OCI-LY3 (cell line): ENCODE results near the gene DHCR7.

ENCODE experiments used
- EZH2phosphoT487 ChIP-seq: fragments of 200-600 bp; shearing (Covaris generic); IDR thresholded peaks from 2 replicates; pipeline ENCODE4 v1.6.1; 2018; ENCODE audit warnings: antibody characterized with exemption, mixed run types, low read depth
- TF ChIP-seq, protein P1 (sequence below): fragments of 200-600, 300-600 bp; sonication (generic); IDR thresholded peaks from 2 replicates; pipeline ENCODE4 v1.5.1; 2014; ENCODE audit warnings: antibody characterized with exemption, low read length, low read depth

- TF ChIP-seq, protein P1, sequence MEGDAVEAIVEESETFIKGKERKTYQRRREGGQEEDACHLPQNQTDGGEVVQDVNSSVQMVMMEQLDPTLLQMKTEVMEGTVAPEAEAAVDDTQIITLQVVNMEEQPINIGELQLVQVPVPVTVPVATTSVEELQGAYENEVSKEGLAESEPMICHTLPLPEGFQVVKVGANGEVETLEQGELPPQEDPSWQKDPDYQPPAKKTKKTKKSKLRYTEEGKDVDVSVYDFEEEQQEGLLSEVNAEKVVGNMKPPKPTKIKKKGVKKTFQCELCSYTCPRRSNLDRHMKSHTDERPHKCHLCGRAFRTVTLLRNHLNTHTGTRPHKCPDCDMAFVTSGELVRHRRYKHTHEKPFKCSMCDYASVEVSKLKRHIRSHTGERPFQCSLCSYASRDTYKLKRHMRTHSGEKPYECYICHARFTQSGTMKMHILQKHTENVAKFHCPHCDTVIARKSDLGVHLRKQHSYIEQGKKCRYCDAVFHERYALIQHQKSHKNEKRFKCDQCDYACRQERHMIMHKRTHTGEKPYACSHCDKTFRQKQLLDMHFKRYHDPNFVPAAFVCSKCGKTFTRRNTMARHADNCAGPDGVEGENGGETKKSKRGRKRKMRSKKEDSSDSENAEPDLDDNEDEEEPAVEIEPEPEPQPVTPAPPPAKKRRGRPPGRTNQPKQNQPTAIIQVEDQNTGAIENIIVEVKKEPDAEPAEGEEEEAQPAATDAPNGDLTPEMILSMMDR = no peak
- no peak for TF ChIP-seq EZH2phosphoT487
These were observed 42.7 kb upstream of the DHCR7 start for GRCh38 chr11:71490731-71491390.
